ENCODE results near the gene ZNF333.

DNA sequence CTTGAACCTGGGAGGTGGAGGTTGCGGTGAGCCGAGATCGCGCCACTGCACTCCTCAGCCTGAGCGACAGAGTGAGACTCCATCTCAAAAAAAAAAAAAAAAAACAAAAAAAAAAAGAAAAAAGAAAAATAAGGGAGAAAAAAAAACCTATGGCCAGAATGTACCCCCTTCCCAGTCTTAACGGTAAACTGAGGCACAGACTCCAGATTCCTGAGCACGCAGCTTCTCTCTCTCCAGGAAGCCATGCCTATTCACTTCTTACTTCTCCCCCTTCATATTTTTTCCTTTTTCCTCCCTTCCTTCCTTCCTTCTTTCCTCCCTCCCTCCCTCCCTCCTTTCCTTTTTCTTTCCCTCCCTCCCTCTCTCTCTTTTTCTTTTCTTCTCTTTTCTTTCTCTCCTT lies 83.1 kb downstream of the ZNF333 start:
- TF ChIP-seq, protein P1, sequence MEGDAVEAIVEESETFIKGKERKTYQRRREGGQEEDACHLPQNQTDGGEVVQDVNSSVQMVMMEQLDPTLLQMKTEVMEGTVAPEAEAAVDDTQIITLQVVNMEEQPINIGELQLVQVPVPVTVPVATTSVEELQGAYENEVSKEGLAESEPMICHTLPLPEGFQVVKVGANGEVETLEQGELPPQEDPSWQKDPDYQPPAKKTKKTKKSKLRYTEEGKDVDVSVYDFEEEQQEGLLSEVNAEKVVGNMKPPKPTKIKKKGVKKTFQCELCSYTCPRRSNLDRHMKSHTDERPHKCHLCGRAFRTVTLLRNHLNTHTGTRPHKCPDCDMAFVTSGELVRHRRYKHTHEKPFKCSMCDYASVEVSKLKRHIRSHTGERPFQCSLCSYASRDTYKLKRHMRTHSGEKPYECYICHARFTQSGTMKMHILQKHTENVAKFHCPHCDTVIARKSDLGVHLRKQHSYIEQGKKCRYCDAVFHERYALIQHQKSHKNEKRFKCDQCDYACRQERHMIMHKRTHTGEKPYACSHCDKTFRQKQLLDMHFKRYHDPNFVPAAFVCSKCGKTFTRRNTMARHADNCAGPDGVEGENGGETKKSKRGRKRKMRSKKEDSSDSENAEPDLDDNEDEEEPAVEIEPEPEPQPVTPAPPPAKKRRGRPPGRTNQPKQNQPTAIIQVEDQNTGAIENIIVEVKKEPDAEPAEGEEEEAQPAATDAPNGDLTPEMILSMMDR (conservative IDR thresholded peaks at IDR 0.05; ENCODE audit: low read depth, low read length), result no peak
- no peak for TF ChIP-seq EZH2 (IDR thresholded peaks at IDR 0.05; ENCODE audit: borderline replicate concordance, low read depth, low read length, poor library complexity, severe bottlenecking)
